Neural progenitor cell (in vitro differentiated cells): Measurements from ENCODE around the gene LGALS16. TPM values are rescaled to one million over a fixed set of nuclear protein-coding genes. Genes with fewer than 3 reads are reported as not detected.

ENCODE experiments used
- DNase-seq: peaks from one replicate; pipeline ENCODE4 v3.0.0-alpha.2; 2016; ENCODE audit warnings: low spot score
- H2AFZ ChIP-seq: fragments of 200-600 bp; sonication (generic); replicated peaks from 2 replicates; pipeline ENCODE4 v1.6.1; 2016; ENCODE audit warnings: antibody characterized with exemption
- H3F3A ChIP-seq: fragments of 200-600 bp; sonication (generic); 2 replicates; pipeline ENCODE4 v1.6.1; 2016; ENCODE audit warnings: antibody characterized with exemption, low read depth
- H3K27ac ChIP-seq: fragments of 200-600 bp; sonication (generic); 2 replicates; pipeline ENCODE4 v1.5.1; 2016; ENCODE audit warnings: mild to moderate bottlenecking
- H3K27me3 ChIP-seq: fragments of 200-600 bp; sonication (generic); 2 replicates; pipeline ENCODE4 v1.6.1; 2016; ENCODE audit warnings: mild to moderate bottlenecking, moderate library complexity
- H3K36me3 ChIP-seq: fragments of 200-600 bp; sonication (generic); 2 replicates; pipeline ENCODE4 v1.5.1; 2016
- H3K4me1 ChIP-seq: fragments of 200-600 bp; sonication (generic); 2 replicates; pipeline ENCODE4 v1.6.1; 2016; ENCODE audit warnings: mixed run types
- H3K4me2 ChIP-seq: fragments of 200-600 bp; sonication (generic); 2 replicates; pipeline ENCODE4 v1.6.1; 2016
- H3K4me3 ChIP-seq: fragments of 200-600 bp; sonication (generic); 2 replicates; pipeline ENCODE4 v1.5.1; 2016
- H3K79me2 ChIP-seq: fragments of 200-600 bp; sonication (generic); 2 replicates; pipeline ENCODE4 v1.6.1; 2016; ENCODE audit warnings: low read depth
- H3K9ac ChIP-seq: fragments of 200-600 bp; sonication (generic); 2 replicates; pipeline ENCODE4 v1.6.1; 2016
- H3K9me3 ChIP-seq: fragments of 200-600 bp; sonication (generic); 2 replicates; pipeline ENCODE4 v1.5.1; 2016; ENCODE audit warnings: low read depth
- H4K20me1 ChIP-seq: fragments of 200-600 bp; sonication (generic); 2 replicates; pipeline ENCODE4 v1.6.1; 2016; ENCODE audit warnings: low read depth
- H3K27ac Mint-ChIP-seq: 3 replicates; pipeline ENCODE4 v1.8.0; 2021; ENCODE audit warnings: mixed read lengths
- H3K27me3 Mint-ChIP-seq: 2 replicates; pipeline ENCODE4 v1.8.0; 2022; ENCODE audit warnings: low read depth, mild to moderate bottlenecking, inconsistent platforms, moderate library complexity, mixed read lengths; ENCODE audit not compliant: insufficient read depth
- H3K36me3 Mint-ChIP-seq: 3 replicates; pipeline ENCODE4 v1.8.0; 2021; ENCODE audit warnings: mixed read lengths
- H3K4me1 Mint-ChIP-seq: 3 replicates; pipeline ENCODE4 v1.8.0; 2021; ENCODE audit warnings: mixed read lengths
- H3K4me3 Mint-ChIP-seq: 3 replicates; pipeline ENCODE4 v1.8.0; 2021; ENCODE audit warnings: mild to moderate bottlenecking, moderate library complexity, mixed read lengths
- H3K9me3 Mint-ChIP-seq: 3 replicates; pipeline ENCODE4 v1.8.0; 2020; ENCODE audit warnings: mixed read lengths
- EZH2 ChIP-seq: fragments of 200-600 bp; sonication (generic); IDR thresholded peaks from 2 replicates; pipeline ENCODE4 v1.6.1; 2017; ENCODE audit warnings: antibody characterized with exemption, mild to moderate bottlenecking, moderate library complexity
- EZH2phosphoT487 ChIP-seq: fragments of 200-600 bp; sonication (generic); IDR thresholded peaks from 2 replicates; pipeline ENCODE4 v1.6.1; 2017; ENCODE audit warnings: antibody characterized with exemption
- total RNA-seq: library from RNA; depleted of rRNA; stranded (reverse); fragments of >200 nt; gene quantifications from 2 replicates; pipeline ENCODE4 v1.2.3, GENCODE V29; 2015; ENCODE audit warnings: low replicate concordance
- TF ChIP-seq, protein P1 (sequence below): fragments of 200-600 bp; sonication (generic); IDR thresholded peaks from 2 replicates; pipeline ENCODE4 v1.5.1; 2017; ENCODE audit warnings: antibody characterized with exemption, mild to moderate bottlenecking

The LGALS16 gene
- total RNA-seq, 1 donor from 2014 or later, result not detected

DNA sequence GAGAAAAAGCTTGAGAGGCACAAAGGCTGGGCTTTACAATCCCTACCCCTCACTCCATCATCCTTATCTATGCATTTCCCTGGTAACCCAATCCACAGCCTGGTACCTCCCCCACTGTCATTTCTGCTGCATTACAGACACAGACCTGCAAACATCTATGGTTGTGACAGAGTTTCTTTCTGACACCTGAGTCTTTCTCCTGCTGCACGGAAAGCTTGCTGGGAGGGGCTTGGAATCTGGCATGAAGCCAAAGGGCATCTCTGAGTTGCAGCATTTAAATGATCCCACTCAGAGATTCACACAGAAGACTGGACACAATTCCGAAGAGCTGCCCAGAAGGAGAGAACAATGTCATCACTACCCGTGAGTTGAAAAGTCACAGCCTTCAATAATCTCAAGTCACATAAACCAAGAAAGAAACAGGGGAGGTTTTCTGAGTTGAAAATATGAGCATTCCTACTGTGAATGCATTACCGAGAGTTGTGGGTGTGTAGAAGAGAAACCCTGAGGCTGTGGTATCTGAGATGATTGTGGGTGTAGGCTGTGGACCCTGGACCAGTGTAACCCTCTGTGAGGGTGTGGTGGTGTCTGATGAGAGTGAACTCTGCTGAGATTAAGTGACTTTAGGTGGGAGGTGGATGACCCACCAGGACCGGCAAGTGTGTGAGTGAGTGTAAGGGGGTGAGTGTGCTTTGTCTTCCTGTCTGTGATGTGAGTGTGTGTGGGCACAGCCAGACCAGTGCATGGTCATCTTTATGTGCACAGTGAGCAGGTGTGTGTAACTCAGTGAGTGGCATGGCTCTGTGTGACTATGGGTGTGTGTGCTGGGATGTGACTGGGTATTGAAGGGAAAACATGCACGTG is 48.7 kb downstream of the LGALS16 start, which contains the start of gene LGALS14:
Gene LGALS14 (plus strand): TSS at position 301 of the 864 bp plus-strand sequence. CDS start 48 bp downstream, at position 349.
- Histone ChIP-seq H3K79me2 (no peaks in the 10 kb centered on the region), H3K27me3 (no peaks in the 10 kb centered on the region), H3K4me3 (no peak within 1 kb of the TSS), H3K4me2 (no peak within 1 kb of the TSS), H3K9ac (no peak within 1 kb of the TSS), H2AFZ (no peak within 1 kb of the TSS), H3F3A (no peaks in the 10 kb centered on the region), H3K36me3 (no peaks in the 10 kb centered on the region), H3K27ac (no peak within 1 kb of the TSS), H4K20me1 (no peaks in the 10 kb centered on the region), H3K9me3 (no peaks in the 10 kb centered on the region), H3K4me1 (no peaks in the 10 kb centered on the region)
- no peaks in the 10 kb centered on the region for H3K4me1 Mint-ChIP-seq
- H3K36me3 Mint-ChIP-seq, result no peaks in the 10 kb centered on the region
- no peak for TF ChIP-seq EZH2phosphoT487
- TF ChIP-seq EZH2, result no peak
- TF ChIP-seq, protein P1, sequence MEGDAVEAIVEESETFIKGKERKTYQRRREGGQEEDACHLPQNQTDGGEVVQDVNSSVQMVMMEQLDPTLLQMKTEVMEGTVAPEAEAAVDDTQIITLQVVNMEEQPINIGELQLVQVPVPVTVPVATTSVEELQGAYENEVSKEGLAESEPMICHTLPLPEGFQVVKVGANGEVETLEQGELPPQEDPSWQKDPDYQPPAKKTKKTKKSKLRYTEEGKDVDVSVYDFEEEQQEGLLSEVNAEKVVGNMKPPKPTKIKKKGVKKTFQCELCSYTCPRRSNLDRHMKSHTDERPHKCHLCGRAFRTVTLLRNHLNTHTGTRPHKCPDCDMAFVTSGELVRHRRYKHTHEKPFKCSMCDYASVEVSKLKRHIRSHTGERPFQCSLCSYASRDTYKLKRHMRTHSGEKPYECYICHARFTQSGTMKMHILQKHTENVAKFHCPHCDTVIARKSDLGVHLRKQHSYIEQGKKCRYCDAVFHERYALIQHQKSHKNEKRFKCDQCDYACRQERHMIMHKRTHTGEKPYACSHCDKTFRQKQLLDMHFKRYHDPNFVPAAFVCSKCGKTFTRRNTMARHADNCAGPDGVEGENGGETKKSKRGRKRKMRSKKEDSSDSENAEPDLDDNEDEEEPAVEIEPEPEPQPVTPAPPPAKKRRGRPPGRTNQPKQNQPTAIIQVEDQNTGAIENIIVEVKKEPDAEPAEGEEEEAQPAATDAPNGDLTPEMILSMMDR, result no peak
- H3K27me3 Mint-ChIP-seq, result peaks cover 11% of the 10 kb centered on the region
- H3K27ac Mint-ChIP-seq, result no peak within 1 kb of the TSS
- no peak within 1 kb of the TSS for H3K4me3 Mint-ChIP-seq
- DNase-seq, result no peak
- no peaks in the 10 kb centered on the region for H3K9me3 Mint-ChIP-seq

DNA sequence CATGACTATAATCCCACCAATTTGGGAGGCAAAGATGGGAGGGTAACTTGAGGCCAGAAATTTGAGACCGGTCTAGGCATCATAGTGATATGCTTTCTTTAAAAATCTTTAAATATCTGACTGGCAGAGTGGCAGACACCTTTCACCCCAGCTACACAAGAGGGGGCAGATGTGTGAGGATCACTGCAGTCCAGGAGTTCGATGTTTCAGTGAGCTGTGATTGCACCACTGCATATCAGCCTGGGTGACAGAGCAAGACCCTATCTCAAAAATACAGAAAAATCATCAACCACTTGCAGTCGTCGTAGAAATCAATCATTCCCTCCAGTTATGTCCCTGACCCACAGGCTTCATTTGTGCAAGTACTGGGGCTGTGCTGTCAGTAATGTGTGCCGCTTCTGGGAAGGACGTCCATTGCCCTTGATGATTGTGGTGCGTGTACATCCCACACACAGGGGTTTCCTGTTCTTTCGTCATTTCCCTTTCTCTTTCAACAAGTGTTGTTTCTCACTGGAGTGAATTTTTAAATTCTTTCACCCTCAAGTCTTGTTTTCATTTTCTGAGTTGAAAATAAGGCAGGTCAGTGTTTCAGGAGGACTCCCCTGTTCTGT is 50.0 kb downstream of the LGALS16 start:
- H4K20me1 ChIP-seq, result no peaks in the 10 kb centered on the region
- H3K9me3 Mint-ChIP-seq, result no peaks in the 10 kb centered on the region
- H3K79me2 ChIP-seq, result no peaks in the 10 kb centered on the region
- H3K4me3 ChIP-seq, result no peak overlapping the region
- no peaks in the 10 kb centered on the region for H3K4me1 Mint-ChIP-seq
- no peaks in the 10 kb centered on the region for H3F3A ChIP-seq
- H3K27me3 ChIP-seq, result no peaks in the 10 kb centered on the region
- no peaks in the 10 kb centered on the region for H3K4me1 ChIP-seq
- TF ChIP-seq EZH2 (no peak), EZH2phosphoT487 (no peak)
- TF ChIP-seq, protein P1, result no peak
- DNase-seq, result no peak
- H2AFZ ChIP-seq, result no peak overlapping the region
- no peak overlapping the region for H3K4me2 ChIP-seq
- H3K9me3 ChIP-seq, result no peaks in the 10 kb centered on the region
- no peak overlapping the region for H3K27ac ChIP-seq
- H3K36me3 ChIP-seq, result no peaks in the 10 kb centered on the region
- no peak overlapping the region for H3K27ac Mint-ChIP-seq
- H3K27me3 Mint-ChIP-seq, result peaks cover 11% of the 10 kb centered on the region
- no peak overlapping the region for H3K4me3 Mint-ChIP-seq
- no peaks in the 10 kb centered on the region for H3K36me3 Mint-ChIP-seq
- no peak overlapping the region for H3K9ac ChIP-seq

DNA sequence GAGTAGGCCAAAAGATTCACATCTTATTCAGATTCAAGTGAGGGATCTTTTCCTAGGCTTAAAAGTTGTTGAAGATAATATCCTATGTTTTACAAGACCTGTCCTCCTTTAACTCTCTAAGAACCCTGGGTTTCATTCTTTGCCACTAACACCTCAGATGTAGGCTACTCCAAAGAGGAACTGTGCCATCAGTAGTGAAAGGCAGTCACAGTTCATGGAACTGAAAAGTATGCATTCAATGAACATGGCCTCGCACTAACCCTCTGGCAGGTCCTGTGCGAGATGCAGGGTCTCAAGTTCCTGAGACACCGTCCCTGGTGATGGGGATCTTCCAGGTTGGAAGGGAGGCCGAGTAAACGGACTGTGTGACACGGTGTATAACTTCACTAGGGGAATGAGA is 52.9 kb downstream of the LGALS16 start:
- Histone ChIP-seq H3F3A (no peaks in the 10 kb centered on the region), H3K79me2 (no peaks in the 10 kb centered on the region), H3K27ac (no peak overlapping the region), H3K4me3 (no peak overlapping the region), H3K36me3 (no peaks in the 10 kb centered on the region), H3K4me2 (no peak overlapping the region), H3K27me3 (no peaks in the 10 kb centered on the region), H3K9ac (no peak overlapping the region), H3K4me1 (no peaks in the 10 kb centered on the region), H3K9me3 (no peaks in the 10 kb centered on the region), H4K20me1 (no peaks in the 10 kb centered on the region), H2AFZ (no peak overlapping the region)
- Mint-ChIP-seq H3K36me3 (no peaks in the 10 kb centered on the region), H3K4me1 (no peaks in the 10 kb centered on the region), H3K9me3 (no peaks in the 10 kb centered on the region), H3K4me3 (no peak overlapping the region), H3K27ac (no peak overlapping the region), H3K27me3 (peaks cover 11% of the 10 kb centered on the region)
- TF ChIP-seq EZH2 (no peak), EZH2phosphoT487 (no peak)
- TF ChIP-seq, protein P1, result no peak
- DNase-seq, result no peak
